Left renal pelvis (tissue), 4 donors: ENCODE measurements around the gene FABP7. TPM values are rescaled to one million over a fixed set of nuclear protein-coding genes. Genes with fewer than 3 reads are reported as not detected.

Experiments
- DNase-seq, 4 donors: peaks; one replicate each; pipeline ENCODE4 v3.0.0-alpha.2; 2013; ENCODE audit warnings: low read depth in 4 of 4, low spot score in 3 of 4
- polyA plus RNA-seq, 4 donors: library from polyadenylated mRNA; unstranded; fragments of 120-200 nt; gene quantifications; one replicate each; pipeline ENCODE4 v1.2.1, GENCODE V29; 2013; ENCODE audit not compliant: insufficient read length in 4 of 4

FABP7 gene
- polyA plus RNA-seq, 4 donors = 0.17 to 0.86 (median 0.29) TPM; not detected in 1

DNA sequence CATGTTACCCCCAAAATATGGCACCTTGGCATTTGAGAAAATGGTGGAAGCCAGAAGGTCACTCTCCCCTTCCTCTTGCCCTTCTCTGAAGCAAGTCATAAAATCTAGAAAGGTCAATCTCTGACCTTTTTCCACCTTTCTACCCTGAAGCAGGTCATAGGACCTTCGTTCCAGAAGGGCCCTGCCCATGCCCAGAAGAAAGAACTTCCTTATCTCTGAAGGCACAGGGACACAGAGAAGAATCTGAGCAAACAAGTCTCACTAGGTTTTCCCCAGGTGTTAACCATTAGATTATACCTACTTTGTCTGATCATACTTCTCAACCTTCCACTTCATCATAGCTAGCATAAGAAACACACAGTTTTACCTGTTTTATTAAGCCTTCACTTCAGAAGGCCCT is 52.0 kb downstream of the FABP7 start:
- no peak for DNase-seq

DNA sequence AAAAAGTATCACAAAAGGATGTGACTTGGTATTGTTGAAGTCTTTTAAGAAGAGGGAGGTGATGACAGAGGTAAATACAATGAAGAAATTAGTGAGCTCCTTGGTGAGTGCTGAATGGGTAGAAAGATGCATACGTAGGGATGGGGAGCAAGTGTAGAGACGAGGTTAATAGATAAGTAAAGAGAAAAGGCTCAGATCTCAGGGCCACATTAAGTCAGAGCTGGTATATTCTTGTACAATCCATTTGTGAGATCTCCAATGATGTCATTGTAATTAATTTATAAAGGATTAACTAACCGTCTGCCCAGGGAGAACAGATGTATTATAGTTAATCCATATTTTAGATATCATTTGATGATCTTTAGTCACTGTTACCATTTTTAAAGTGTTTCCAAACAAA is 52.9 kb downstream of the FABP7 start:
- no peak for DNase-seq

DNA sequence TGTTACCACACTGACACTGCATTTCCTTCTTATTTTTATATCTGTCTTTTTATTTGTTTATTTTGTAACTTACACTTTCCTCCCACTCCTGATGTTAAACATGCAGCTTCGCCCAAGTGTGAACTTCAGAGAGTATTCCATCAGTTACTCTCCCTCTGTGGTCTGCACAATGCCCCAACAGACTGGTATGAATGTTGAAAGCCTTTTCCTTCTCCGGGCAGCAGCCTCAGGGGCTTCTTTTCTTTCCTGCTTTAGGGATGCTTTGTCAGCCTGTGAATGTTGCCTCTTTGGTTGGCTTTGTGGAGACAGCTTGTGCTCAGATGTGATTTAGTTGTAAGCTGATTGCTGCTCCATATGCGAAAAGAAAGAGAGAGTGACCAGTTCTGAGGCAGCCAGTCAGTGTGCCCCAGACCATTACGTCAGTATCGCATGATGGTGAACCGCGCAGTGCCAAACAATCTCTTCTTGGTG is 53.5 kb downstream of the FABP7 start:
- DNase-seq = peak in 2 of 4 donors; percentile 2 to 47

Other genes starting within 250 kb of the FABP7 start
- 1 to 10 TPM in 3 of 4 donors, under 1 TPM in 1; 0.81 to 2.0 (median 1.6) TPM for gene PKIB, start 169.3 kb upstream of the FABP7 start, polyA plus RNA-seq
- 10 to 100 TPM; 12.2 to 15.2 (median 13.7) TPM for gene SMPDL3A, start 9.5 kb downstream of the FABP7 start, polyA plus RNA-seq
- gene CLVS2, start 216.5 kb downstream of the FABP7 start, polyA plus RNA-seq = under 1 TPM; 0.12 to 0.60 (median 0.23) TPM